Measurements from ENCODE around the gene UPF3B.

GRCh38 chrX:119809185-119809666, 43.5 kb downstream of the UPF3B start:
- TF ChIP-seq CTCF (IDR thresholded peaks at IDR 0.05) (no peak), POLR2A (IDR thresholded peaks at IDR 0.05) (no peak)
